ENCODE data around the gene ATP13A3.

GRCh38 chr3:194368918-194369317 is 117.9 kb downstream of the ATP13A3 start:
- TF ChIP-seq EP300 (IDR thresholded peaks at IDR 0.05) (no peak), CTCF (IDR thresholded peaks at IDR 0.05) (no peak), POLR2A (IDR thresholded peaks at IDR 0.05) (no peak)
